ENCODE data around the gene VSIG8. TPM values are rescaled to one million over a fixed set of nuclear protein-coding genes. Genes with fewer than 3 reads are reported as not detected.

VSIG8 gene
- total RNA-seq, 1 experiment from 2014 or later, result not detected

DNA sequence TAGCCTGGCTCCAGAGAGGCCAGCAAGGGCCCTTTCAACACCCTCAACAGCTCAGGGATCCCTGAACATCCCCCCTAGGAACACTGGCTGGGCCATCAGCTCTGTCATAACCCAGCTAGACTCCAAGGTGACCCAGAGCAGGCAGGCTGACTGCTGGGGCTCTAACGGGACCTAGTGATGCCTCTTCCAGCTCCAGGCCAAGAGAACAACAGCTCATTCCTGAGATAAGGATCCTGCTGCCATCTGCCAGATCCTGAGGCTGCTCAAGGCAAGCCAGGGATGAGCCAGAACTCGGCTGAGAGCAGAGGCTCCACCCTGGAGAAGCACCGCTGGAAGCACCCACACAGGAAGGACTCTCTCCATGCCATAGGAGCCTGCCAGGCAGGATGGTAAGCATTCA lies 2.0 kb downstream of the VSIG8 start:
- no peak for DNase-seq (ENCODE audit: low spot score)
- H3K4me3 Mint-ChIP-seq, result no peak overlapping the region
- peaks cover 2% of the 10 kb centered on the region; the same call in 1 of the 2 replicates for H3K4me1 Mint-ChIP-seq
- CTCF ChIA-PET, result interaction anchor here (0.8 to 2.0 kb wide), 2 partner anchors 9 to 62 kb away, joined by 3 to 8 read pairs; no protein-coding TSS in a partner anchor
- ATAC-seq, result no peak
- no peaks in the 10 kb centered on the region for H3K36me3 Mint-ChIP-seq
- POLR2A ChIA-PET, result no interaction called here
- H3K27me3 Mint-ChIP-seq (ENCODE audit: low read depth), result peaks cover 22% of the 10 kb centered on the region
- TF ChIP-seq, protein P1, sequence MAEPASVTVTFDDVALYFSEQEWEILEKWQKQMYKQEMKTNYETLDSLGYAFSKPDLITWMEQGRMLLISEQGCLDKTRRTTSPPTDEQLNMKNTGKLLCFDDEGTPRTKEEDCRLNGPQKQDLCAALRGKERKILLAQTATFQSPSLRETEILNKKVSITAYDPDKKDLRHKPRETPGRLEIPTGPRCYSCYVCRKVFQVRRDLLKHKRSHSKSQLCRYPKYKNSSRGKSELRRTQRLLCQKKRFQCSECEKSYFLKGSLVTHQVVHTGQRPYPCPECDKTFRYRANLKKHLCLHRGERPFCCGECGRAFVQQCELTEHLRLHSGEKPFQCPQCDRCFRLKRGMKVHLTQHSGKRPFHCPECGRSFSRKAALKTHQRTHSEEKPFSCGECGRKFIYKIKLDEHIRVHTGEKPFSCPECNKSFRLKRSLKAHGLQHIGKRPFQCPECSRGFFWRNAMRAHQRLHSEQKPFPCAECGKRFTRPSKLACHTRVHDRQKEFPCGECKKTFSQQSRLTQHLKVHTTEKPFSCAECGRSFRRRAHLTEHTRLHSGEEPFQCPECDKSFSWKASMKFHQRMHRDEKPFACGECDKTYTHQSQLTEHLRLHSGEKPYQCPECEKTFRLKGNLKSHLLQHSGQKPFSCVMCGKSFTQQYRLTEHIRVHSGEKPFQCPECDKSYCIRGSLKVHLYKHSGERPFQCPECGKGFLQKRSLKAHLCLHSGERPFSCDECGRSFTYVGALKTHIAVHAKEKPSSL (CRISPR knock-in tag; conservative IDR thresholded peaks at IDR 0.05), result no peak
- no peaks in the 10 kb centered on the region for H3K9me3 Mint-ChIP-seq
- no peak overlapping the region for H3K27ac Mint-ChIP-seq

DNA sequence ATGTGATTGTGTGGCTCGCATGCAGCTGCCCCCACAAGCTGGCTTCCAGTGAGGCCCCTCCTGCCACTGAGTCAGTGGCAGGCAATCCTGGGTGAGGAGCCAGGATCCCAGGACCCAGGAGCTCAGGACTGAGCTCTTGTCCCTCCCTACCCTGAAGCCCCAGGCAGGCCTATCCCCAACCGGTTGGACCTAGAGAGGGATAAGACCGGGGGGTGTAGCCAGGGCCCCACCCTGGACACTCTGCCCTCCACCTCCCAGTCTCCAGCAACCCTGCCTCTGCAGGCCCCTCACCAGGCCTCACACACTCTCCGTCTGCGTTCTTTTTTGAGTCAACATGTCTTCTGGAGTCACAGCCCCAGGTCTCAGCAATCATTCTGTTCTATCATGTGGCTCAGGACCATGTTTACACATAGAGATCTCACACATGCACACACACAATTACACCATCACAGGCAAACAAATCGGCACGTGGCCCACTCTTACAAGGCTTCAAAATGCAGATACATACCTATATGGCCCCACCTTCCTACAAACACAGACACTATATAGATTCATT lies 2.6 kb downstream of the VSIG8 start:
- H3K4me3 Mint-ChIP-seq, result no peak overlapping the region

More for the DNA sequence above, 2.6 kb downstream of the VSIG8 start:
- no peak overlapping the region for H3K27ac Mint-ChIP-seq
- no peak for TF ChIP-seq ZNF423 (CRISPR knock-in tag; IDR thresholded peaks at IDR 0.05)
- TF ChIP-seq, protein P2, sequence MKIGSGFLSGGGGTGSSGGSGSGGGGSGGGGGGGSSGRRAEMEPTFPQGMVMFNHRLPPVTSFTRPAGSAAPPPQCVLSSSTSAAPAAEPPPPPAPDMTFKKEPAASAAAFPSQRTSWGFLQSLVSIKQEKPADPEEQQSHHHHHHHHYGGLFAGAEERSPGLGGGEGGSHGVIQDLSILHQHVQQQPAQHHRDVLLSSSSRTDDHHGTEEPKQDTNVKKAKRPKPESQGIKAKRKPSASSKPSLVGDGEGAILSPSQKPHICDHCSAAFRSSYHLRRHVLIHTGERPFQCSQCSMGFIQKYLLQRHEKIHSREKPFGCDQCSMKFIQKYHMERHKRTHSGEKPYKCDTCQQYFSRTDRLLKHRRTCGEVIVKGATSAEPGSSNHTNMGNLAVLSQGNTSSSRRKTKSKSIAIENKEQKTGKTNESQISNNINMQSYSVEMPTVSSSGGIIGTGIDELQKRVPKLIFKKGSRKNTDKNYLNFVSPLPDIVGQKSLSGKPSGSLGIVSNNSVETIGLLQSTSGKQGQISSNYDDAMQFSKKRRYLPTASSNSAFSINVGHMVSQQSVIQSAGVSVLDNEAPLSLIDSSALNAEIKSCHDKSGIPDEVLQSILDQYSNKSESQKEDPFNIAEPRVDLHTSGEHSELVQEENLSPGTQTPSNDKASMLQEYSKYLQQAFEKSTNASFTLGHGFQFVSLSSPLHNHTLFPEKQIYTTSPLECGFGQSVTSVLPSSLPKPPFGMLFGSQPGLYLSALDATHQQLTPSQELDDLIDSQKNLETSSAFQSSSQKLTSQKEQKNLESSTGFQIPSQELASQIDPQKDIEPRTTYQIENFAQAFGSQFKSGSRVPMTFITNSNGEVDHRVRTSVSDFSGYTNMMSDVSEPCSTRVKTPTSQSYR (CRISPR knock-in tag; IDR thresholded peaks at IDR 0.05), result no peak
- TF ChIP-seq, protein P3, sequence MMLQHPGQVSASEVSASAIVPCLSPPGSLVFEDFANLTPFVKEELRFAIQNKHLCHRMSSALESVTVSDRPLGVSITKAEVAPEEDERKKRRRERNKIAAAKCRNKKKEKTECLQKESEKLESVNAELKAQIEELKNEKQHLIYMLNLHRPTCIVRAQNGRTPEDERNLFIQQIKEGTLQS (CRISPR knock-in tag; conservative IDR thresholded peaks at IDR 0.05), result no peak
- no peak for TF ChIP-seq NR3C1 (CRISPR knock-in tag; conservative IDR thresholded peaks at IDR 0.05; ENCODE audit: low read depth)
- TF ChIP-seq MYBL2 (CRISPR knock-in tag; IDR thresholded peaks at IDR 0.05), result no peak
- TF ChIP-seq, protein P4, sequence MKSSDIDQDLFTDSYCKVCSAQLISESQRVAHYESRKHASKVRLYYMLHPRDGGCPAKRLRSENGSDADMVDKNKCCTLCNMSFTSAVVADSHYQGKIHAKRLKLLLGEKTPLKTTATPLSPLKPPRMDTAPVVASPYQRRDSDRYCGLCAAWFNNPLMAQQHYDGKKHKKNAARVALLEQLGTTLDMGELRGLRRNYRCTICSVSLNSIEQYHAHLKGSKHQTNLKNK (CRISPR knock-in tag; IDR thresholded peaks at IDR 0.05), result no peak
- TF ChIP-seq, protein P5, sequence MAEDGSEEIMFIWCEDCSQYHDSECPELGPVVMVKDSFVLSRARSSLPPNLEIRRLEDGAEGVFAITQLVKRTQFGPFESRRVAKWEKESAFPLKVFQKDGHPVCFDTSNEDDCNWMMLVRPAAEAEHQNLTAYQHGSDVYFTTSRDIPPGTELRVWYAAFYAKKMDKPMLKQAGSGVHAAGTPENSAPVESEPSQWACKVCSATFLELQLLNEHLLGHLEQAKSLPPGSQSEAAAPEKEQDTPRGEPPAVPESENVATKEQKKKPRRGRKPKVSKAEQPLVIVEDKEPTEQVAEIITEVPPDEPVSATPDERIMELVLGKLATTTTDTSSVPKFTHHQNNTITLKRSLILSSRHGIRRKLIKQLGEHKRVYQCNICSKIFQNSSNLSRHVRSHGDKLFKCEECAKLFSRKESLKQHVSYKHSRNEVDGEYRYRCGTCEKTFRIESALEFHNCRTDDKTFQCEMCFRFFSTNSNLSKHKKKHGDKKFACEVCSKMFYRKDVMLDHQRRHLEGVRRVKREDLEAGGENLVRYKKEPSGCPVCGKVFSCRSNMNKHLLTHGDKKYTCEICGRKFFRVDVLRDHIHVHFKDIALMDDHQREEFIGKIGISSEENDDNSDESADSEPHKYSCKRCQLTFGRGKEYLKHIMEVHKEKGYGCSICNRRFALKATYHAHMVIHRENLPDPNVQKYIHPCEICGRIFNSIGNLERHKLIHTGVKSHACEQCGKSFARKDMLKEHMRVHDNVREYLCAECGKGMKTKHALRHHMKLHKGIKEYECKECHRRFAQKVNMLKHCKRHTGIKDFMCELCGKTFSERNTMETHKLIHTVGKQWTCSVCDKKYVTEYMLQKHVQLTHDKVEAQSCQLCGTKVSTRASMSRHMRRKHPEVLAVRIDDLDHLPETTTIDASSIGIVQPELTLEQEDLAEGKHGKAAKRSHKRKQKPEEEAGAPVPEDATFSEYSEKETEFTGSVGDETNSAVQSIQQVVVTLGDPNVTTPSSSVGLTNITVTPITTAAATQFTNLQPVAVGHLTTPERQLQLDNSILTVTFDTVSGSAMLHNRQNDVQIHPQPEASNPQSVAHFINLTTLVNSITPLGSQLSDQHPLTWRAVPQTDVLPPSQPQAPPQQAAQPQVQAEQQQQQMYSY (CRISPR knock-in tag; IDR thresholded peaks at IDR 0.05), result no peak
- TF ChIP-seq, protein P6, sequence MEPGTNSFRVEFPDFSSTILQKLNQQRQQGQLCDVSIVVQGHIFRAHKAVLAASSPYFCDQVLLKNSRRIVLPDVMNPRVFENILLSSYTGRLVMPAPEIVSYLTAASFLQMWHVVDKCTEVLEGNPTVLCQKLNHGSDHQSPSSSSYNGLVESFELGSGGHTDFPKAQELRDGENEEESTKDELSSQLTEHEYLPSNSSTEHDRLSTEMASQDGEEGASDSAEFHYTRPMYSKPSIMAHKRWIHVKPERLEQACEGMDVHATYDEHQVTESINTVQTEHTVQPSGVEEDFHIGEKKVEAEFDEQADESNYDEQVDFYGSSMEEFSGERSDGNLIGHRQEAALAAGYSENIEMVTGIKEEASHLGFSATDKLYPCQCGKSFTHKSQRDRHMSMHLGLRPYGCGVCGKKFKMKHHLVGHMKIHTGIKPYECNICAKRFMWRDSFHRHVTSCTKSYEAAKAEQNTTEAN (CRISPR knock-in tag; IDR thresholded peaks at IDR 0.05), result no peak
- no peak for TF ChIP-seq FOXK1 (CRISPR knock-in tag; IDR thresholded peaks at IDR 0.05)
- no peak for TF ChIP-seq PRRX2 (CRISPR knock-in tag; IDR thresholded peaks at IDR 0.05)
- no peak for TF ChIP-seq TEAD4 (CRISPR knock-in tag; IDR thresholded peaks at IDR 0.05)
- TF ChIP-seq, protein P7, sequence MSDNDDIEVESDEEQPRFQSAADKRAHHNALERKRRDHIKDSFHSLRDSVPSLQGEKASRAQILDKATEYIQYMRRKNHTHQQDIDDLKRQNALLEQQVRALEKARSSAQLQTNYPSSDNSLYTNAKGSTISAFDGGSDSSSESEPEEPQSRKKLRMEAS (CRISPR knock-in tag; IDR thresholded peaks at IDR 0.05), result no peak
- TF ChIP-seq EMX1 (CRISPR knock-in tag; IDR thresholded peaks at IDR 0.05), result no peak
- no peak for TF ChIP-seq MXD4 (CRISPR knock-in tag; IDR thresholded peaks at IDR 0.05; ENCODE audit: borderline replicate concordance)
- TF ChIP-seq FOXP1 (CRISPR knock-in tag; IDR thresholded peaks at IDR 0.05; ENCODE audit: borderline replicate concordance), result no peak
- no peak for TF ChIP-seq ATF1 (CRISPR knock-in tag; IDR thresholded peaks at IDR 0.05)
- no peak for TF ChIP-seq IRF2 (CRISPR knock-in tag; IDR thresholded peaks at IDR 0.05; ENCODE audit: borderline replicate concordance, low read depth)
- no peak for TF ChIP-seq ZNF396 (CRISPR knock-in tag; IDR thresholded peaks at IDR 0.05; ENCODE audit: borderline replicate concordance)
- ATAC-seq (no peak), DNase-seq (ENCODE audit: low spot score) (no peak)
- H3K9me3 Mint-ChIP-seq, result no peaks in the 10 kb centered on the region
- ChIA-PET POLR2A (no interaction called here), CTCF (interaction anchor here (1.2 kb wide), 1 partner anchor 8 kb away, joined by 3 read pairs; no protein-coding TSS in a partner anchor)
- H3K36me3 Mint-ChIP-seq, result no peaks in the 10 kb centered on the region
- peaks cover 28% of the 10 kb centered on the region for H3K27me3 Mint-ChIP-seq (ENCODE audit: low read depth)
- peaks cover 2% of the 10 kb centered on the region; the same call in 1 of the 2 replicates for H3K4me1 Mint-ChIP-seq
